ENCODE data around the gene ANKRD45.
"Not testable (repeated sequence)": the region's sequence is repeated elsewhere in the genome, so short reads cannot be mapped to it uniquely, and the experiment has no call there.

Gene ANKRD45

DNA sequence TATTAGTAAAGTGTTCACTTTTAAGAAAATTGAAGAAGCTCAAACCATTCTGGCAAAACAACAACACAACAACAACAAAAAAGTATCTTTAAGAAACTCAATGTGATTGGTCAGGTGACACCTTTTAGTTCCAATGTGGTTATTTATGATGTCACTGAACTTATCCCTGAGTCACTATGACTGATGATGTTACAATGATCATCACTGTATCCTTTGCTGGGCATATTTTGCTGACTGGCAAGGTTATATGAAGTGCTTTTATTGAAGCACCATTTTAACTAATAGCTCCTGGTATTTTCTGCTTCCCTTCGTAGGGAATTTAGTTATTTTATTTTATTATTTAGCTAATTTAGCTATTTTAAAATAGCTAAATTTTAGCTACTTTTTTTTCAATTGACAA, 34.5 kb downstream of the ANKRD45 start, which contains the start of gene TEX50:
TEX50 (plus strand) TSS at position 223 of the 400 bp plus-strand sequence. CDS start 184 bp downstream, outside the sequence.
- H3K36me3 ChIP-seq (ENCODE audit: low read depth), result no peaks in the 10 kb centered on the region
- H3K4me1 ChIP-seq (ENCODE audit: insufficient read depth, poor library complexity, severe bottlenecking), result no peaks in the 10 kb centered on the region
- H3K27me3 ChIP-seq (ENCODE audit: insufficient read depth, poor library complexity, severe bottlenecking), result no peaks in the 10 kb centered on the region
- H3K9me3 ChIP-seq (ENCODE audit: severe bottlenecking), result no peaks in the 10 kb centered on the region
- ATAC-seq (ENCODE audit: low read depth), result no peak
- H3K27ac ChIP-seq (ENCODE audit: poor library complexity, severe bottlenecking), result no peak within 1 kb of the TSS
- TF ChIP-seq, protein P1, sequence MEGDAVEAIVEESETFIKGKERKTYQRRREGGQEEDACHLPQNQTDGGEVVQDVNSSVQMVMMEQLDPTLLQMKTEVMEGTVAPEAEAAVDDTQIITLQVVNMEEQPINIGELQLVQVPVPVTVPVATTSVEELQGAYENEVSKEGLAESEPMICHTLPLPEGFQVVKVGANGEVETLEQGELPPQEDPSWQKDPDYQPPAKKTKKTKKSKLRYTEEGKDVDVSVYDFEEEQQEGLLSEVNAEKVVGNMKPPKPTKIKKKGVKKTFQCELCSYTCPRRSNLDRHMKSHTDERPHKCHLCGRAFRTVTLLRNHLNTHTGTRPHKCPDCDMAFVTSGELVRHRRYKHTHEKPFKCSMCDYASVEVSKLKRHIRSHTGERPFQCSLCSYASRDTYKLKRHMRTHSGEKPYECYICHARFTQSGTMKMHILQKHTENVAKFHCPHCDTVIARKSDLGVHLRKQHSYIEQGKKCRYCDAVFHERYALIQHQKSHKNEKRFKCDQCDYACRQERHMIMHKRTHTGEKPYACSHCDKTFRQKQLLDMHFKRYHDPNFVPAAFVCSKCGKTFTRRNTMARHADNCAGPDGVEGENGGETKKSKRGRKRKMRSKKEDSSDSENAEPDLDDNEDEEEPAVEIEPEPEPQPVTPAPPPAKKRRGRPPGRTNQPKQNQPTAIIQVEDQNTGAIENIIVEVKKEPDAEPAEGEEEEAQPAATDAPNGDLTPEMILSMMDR (IDR thresholded peaks at IDR 0.05; ENCODE audit: poor library complexity, severe bottlenecking), result no peak
- DNase-seq (ENCODE audit: low spot score), result no peak
- H3K4me3 ChIP-seq (ENCODE audit: severe bottlenecking), result no peak within 1 kb of the TSS

DNA sequence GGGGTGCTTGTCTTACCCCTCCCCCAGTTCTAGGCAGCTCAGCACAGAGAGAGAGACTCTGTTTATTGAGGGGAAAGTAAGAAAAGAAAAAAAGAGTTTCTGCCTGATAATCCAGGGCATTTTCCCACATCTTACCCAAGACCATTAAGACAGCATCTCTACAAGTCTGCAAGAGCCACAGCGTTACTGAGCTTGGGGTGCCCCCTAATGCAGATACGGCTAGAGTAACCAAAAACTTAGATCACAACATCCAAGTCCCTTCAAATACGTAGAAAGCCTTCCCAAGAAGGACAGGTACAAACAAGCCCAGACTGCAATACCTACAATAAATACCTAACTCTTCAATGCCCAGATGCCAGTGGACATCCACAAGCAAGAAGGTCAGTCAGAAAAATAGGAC, 40.8 kb downstream of the ANKRD45 start:
- ATAC-seq (ENCODE audit: low read depth), result no peak
- Histone ChIP-seq H3K36me3 (ENCODE audit: low read depth) (no peaks in the 10 kb centered on the region), H3K4me1 (ENCODE audit: insufficient read depth, poor library complexity, severe bottlenecking) (no peaks in the 10 kb centered on the region), H3K27ac (ENCODE audit: poor library complexity, severe bottlenecking) (no peak overlapping the region), H3K4me3 (ENCODE audit: severe bottlenecking) (no peak overlapping the region), H3K27me3 (ENCODE audit: insufficient read depth, poor library complexity, severe bottlenecking) (no peaks in the 10 kb centered on the region), H3K9me3 (ENCODE audit: severe bottlenecking) (no peaks in the 10 kb centered on the region)
- TF ChIP-seq, protein P1 (IDR thresholded peaks at IDR 0.05; ENCODE audit: poor library complexity, severe bottlenecking), result no peak
- no peak for DNase-seq (ENCODE audit: low spot score)

DNA sequence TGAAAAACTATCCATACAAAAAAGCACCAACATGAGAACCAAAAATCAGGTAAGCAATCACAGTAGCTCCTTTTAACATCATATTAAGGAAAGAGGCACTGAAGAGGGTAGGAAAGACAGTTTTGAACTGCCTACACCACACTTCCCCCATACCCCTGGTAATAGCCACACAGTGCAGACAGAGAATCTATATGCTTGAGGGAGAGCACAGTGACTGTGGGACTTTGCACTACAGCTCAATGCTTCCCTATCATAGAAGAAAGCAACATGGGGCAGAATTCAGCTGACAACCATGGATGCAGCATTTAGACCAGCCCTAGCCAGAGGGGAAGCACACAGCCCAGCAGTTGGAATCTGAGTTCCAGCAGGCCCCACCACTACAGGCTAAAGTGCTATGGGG, 42.4 kb downstream of the ANKRD45 start:
- no peaks in the 10 kb centered on the region for H3K36me3 ChIP-seq (ENCODE audit: low read depth)
- H3K4me3 ChIP-seq (ENCODE audit: severe bottlenecking), result no peak overlapping the region
- TF ChIP-seq, protein P1 (IDR thresholded peaks at IDR 0.05; ENCODE audit: poor library complexity, severe bottlenecking), result no peak
- DNase-seq (ENCODE audit: low spot score) (no peak), ATAC-seq (ENCODE audit: low read depth) (no peak)
- H3K27me3 ChIP-seq (ENCODE audit: insufficient read depth, poor library complexity, severe bottlenecking), result no peaks in the 10 kb centered on the region
- no peak overlapping the region for H3K27ac ChIP-seq (ENCODE audit: poor library complexity, severe bottlenecking)
- no peaks in the 10 kb centered on the region for H3K4me1 ChIP-seq (ENCODE audit: insufficient read depth, poor library complexity, severe bottlenecking)
- no peaks in the 10 kb centered on the region for H3K9me3 ChIP-seq (ENCODE audit: severe bottlenecking)

DNA sequence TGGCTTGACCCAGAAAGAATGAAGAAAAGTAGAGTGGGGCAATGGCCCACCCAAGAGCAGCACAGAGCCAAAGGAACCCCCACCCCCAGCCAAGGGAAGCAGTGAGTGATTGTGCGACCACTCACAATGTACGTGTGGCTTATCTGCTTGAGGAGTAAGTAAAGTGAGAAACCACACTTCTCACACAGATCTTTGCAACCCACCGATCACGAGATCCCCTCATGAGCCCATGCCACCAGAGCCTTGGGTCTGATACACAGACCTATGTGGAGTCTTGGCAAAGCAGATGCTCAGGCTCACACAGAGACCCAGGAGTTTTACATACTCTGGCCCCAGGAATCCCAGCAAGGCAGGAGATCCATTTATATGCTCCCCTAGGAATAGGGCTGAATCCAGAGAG, 52.8 kb downstream of the ANKRD45 start:
- DNase-seq (ENCODE audit: low spot score) (no peak), ATAC-seq (ENCODE audit: low read depth) (no peak)
- H3K27me3 ChIP-seq (ENCODE audit: insufficient read depth, poor library complexity, severe bottlenecking), result no peaks in the 10 kb centered on the region
- no peak overlapping the region for H3K27ac ChIP-seq (ENCODE audit: poor library complexity, severe bottlenecking)
- peaks cover 5% of the 10 kb centered on the region for H3K9me3 ChIP-seq (ENCODE audit: severe bottlenecking)
- TF ChIP-seq, protein P1 (IDR thresholded peaks at IDR 0.05; ENCODE audit: poor library complexity, severe bottlenecking), result no peak
- no peak overlapping the region for H3K4me3 ChIP-seq (ENCODE audit: severe bottlenecking)
- H3K36me3 ChIP-seq (ENCODE audit: low read depth), result no peaks in the 10 kb centered on the region
- H3K4me1 ChIP-seq (ENCODE audit: insufficient read depth, poor library complexity, severe bottlenecking), result no peaks in the 10 kb centered on the region

DNA sequence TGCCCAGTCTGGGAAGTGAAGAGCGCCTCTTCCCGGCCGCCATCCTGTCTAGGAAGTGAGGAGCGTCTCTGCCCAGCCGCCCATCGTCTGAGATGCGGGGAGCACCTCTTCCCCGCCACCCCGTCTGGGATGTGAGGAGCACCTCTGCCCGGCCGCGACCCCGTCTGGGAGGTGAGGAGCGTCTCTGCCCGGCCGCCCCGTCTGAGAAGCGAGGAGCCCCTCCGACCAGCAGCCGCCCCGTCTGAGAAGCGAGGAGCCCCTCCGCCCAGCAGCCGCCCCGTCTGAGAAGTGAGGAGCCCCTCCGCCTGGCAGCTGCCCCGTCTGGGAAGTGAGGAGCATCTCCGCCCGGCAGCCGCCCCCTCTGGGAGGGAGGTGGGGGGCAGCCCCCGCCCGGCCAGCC, 56.6 kb downstream of the ANKRD45 start:
- H3K27ac ChIP-seq (ENCODE audit: poor library complexity, severe bottlenecking); H3K9me3 ChIP-seq (ENCODE audit: severe bottlenecking); H3K27me3 ChIP-seq (ENCODE audit: insufficient read depth, poor library complexity, severe bottlenecking); H3K4me3 ChIP-seq (ENCODE audit: severe bottlenecking); H3K4me1 ChIP-seq (ENCODE audit: insufficient read depth, poor library complexity, severe bottlenecking); ATAC-seq (ENCODE audit: low read depth); DNase-seq (ENCODE audit: low spot score); H3K36me3 ChIP-seq (ENCODE audit: low read depth): not testable (repeated sequence)
